ENCODE measurements around the gene SCAP.
A peak's percentile ranks its signal among the peaks of the same experiment; 100 is the strongest.

Gene SCAP

GRCh38 chr3:47522082-47522987 lies 46.6 kb upstream of the SCAP start:
- Histone ChIP-seq H3K27ac (ENCODE audit: extremely low read depth, low read depth, low read length) (no peak overlapping the region), H3K4me3 (ENCODE audit: low read depth, low read length) (no peak overlapping the region), H3K9me3 (ENCODE audit: control insufficient read depth, insufficient read depth, low read depth, low read length) (no peaks in the 10 kb centered on the region), H3K4me1 (ENCODE audit: control insufficient read depth, insufficient read depth, low read length) (no peaks in the 10 kb centered on the region), H3K36me3 (ENCODE audit: control insufficient read depth in 2 of 2, insufficient read depth in 1 of 2, low read length in 2 of 2) (no peaks in the 10 kb centered on the region)
- CTCF ChIA-PET = interaction anchor here (0.6 to 2.8 kb wide), 26 partner anchors 9 to 913 kb away, joined by 3 to 27 read pairs (median 3); partner anchors contain the start of gene ELP6
- POLR2A ChIA-PET = interaction anchor here (1.0 to 1.8 kb wide), 3 partner anchors 9 to 302 kb away, joined by 3 to 4 read pairs (median 3); no protein-coding TSS in a partner anchor
- no peak for TF ChIP-seq ZNF660 (tag by site-specific recombination; IDR thresholded peaks at IDR 0.05)
- TF ChIP-seq ZBTB17 (tag by site-specific recombination; IDR thresholded peaks at IDR 0.05) = 0 out of 2 replicates have a peak, but pooled peaks have one; percentile 43
- 0 out of 2 replicates have a peak, but pooled peaks have one; percentile 31 for TF ChIP-seq ZNF2 (tag by site-specific recombination; IDR thresholded peaks at IDR 0.05)
- peak; percentile 53; the same call in 1 of the 2 replicates for TF ChIP-seq SP7 (tag by site-specific recombination; IDR thresholded peaks at IDR 0.05)
- TF ChIP-seq ZNF112 (tag by site-specific recombination; IDR thresholded peaks at IDR 0.05) = no peak
- TF ChIP-seq ZSCAN30 (tag by site-specific recombination; IDR thresholded peaks at IDR 0.05) = peak; percentile 71
- TF ChIP-seq KLF8 (tag by site-specific recombination; IDR thresholded peaks at IDR 0.05) = 0 out of 2 replicates have a peak, but pooled peaks have one; percentile 20
- TF ChIP-seq KLF9 (tag by site-specific recombination; IDR thresholded peaks at IDR 0.05; ENCODE audit: low read depth) = peak; percentile 12; the same call in 1 of the 2 replicates
- 0 out of 2 replicates have a peak, but pooled peaks have one; percentile 42 for TF ChIP-seq ZNF629 (tag by site-specific recombination; IDR thresholded peaks at IDR 0.05)
- 0 out of 2 replicates have a peak, but pooled peaks have one; percentile 26 for TF ChIP-seq EGR2 (tag by site-specific recombination; IDR thresholded peaks at IDR 0.05; ENCODE audit: low read depth)
- TF ChIP-seq GLI2 (tag by site-specific recombination; IDR thresholded peaks at IDR 0.05; ENCODE audit: borderline replicate concordance, low read depth) = no peak
- TF ChIP-seq ZNF18 (tag by site-specific recombination; IDR thresholded peaks at IDR 0.05) = 0 out of 2 replicates have a peak, but pooled peaks have one; percentile 61
- no peak for TF ChIP-seq ELK4 (IDR thresholded peaks at IDR 0.05; ENCODE audit: borderline replicate concordance, low read depth, low read length)
- 0 out of 2 replicates have a peak, but pooled peaks have one; percentile 22 for TF ChIP-seq ZNF391 (tag by site-specific recombination; IDR thresholded peaks at IDR 0.05; ENCODE audit: borderline replicate concordance, low read depth)
- TF ChIP-seq ZFHX2 (tag by site-specific recombination; conservative IDR thresholded peaks at IDR 0.05) = peak; percentile 60
- TF ChIP-seq ZBTB44 (tag by site-specific recombination; IDR thresholded peaks at IDR 0.05) = peak; percentile 71
- TF ChIP-seq ZFP37 (tag by site-specific recombination; IDR thresholded peaks at IDR 0.05) = 0 out of 2 replicates have a peak, but pooled peaks have one; percentile 48
- TF ChIP-seq ZEB2 (tag by site-specific recombination; IDR thresholded peaks at IDR 0.05) = peak; percentile 44; the same call in 1 of the 2 replicates
- TF ChIP-seq ZNF501 (tag by site-specific recombination; IDR thresholded peaks at IDR 0.05) = peak; percentile 68; the same call in 1 of the 2 replicates
- TF ChIP-seq ZNF335 (tag by site-specific recombination; conservative IDR thresholded peaks at IDR 0.05) = peak; percentile 40; the same call in 1 of the 2 replicates
- TF ChIP-seq KLF1 (tag by site-specific recombination; IDR thresholded peaks at IDR 0.05) = no peak
- TF ChIP-seq ZNF692 (tag by site-specific recombination; IDR thresholded peaks at IDR 0.05) = peak; percentile 39; the same call in 1 of the 2 replicates
- TF ChIP-seq ZNF654 (tag by site-specific recombination; IDR thresholded peaks at IDR 0.05; ENCODE audit: low read depth) = peak; percentile 95
- no peak for TF ChIP-seq HOXA7 (CRISPR knock-in tag; IDR thresholded peaks at IDR 0.05; ENCODE audit: borderline replicate concordance)
- TF ChIP-seq CTCF (tag by site-specific recombination; IDR thresholded peaks at IDR 0.05) = peak; percentile 75
- TF ChIP-seq BCL11B (tag by site-specific recombination; IDR thresholded peaks at IDR 0.05; ENCODE audit: low read depth) = no peak
- TF ChIP-seq ZBTB8A (tag by site-specific recombination; IDR thresholded peaks at IDR 0.05) = 0 out of 2 replicates have a peak, but pooled peaks have one; percentile 34
- TF ChIP-seq ZNF362 (tag by site-specific recombination; IDR thresholded peaks at IDR 0.05) = peak; percentile 91

Data from HEK293 (cell line).